Tibial nerve (tissue), 3 donors: ENCODE results near the gene ALOXE3.

Source experiments
- POLR2A ChIP-seq, 2 donors: fragments of 450-650 bp; IDR thresholded peaks; one replicate each; pipeline ENCODE4 v1.6.1; 2017; ENCODE audit warnings: antibody characterized with exemption in 2 of 2, mild to moderate bottlenecking in 2 of 2, moderate library complexity in 2 of 2
- TF ChIP-seq, protein P1 (sequence below), 5 experiments: fragments of 200-600 bp in 3 of 5; fragments of 450-650 bp in 2 of 5; sonication (generic) in 3 of 5; IDR thresholded peaks; one replicate each; pipeline ENCODE4 v1.5.1; 2016 to 2019; ENCODE audit warnings: antibody characterized with exemption in 5 of 5, mild to moderate bottlenecking in 3 of 5, moderate library complexity in 2 of 5

DNA sequence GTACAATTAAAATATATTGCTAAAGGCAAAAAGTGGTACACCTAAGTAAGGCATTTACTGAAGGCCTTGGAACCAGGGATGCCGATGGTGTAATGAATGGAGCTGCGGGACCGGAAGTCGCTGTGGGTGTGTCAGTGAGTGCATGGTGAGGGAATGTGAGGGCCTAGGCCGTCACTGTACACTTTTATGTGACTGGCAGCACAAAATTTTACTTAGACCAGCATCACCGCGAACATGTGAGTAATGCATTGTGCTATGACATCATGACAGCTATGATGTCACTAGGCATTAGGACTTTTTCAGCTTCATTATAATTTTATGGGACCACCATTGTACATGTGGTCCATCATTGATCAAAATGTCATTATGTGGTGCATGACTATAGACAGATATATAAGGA is 64.7 kb downstream of the ALOXE3 start:
- TF ChIP-seq, protein P1, sequence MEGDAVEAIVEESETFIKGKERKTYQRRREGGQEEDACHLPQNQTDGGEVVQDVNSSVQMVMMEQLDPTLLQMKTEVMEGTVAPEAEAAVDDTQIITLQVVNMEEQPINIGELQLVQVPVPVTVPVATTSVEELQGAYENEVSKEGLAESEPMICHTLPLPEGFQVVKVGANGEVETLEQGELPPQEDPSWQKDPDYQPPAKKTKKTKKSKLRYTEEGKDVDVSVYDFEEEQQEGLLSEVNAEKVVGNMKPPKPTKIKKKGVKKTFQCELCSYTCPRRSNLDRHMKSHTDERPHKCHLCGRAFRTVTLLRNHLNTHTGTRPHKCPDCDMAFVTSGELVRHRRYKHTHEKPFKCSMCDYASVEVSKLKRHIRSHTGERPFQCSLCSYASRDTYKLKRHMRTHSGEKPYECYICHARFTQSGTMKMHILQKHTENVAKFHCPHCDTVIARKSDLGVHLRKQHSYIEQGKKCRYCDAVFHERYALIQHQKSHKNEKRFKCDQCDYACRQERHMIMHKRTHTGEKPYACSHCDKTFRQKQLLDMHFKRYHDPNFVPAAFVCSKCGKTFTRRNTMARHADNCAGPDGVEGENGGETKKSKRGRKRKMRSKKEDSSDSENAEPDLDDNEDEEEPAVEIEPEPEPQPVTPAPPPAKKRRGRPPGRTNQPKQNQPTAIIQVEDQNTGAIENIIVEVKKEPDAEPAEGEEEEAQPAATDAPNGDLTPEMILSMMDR (IDR thresholded peaks at IDR 0.05), result no peak
- TF ChIP-seq POLR2A (IDR thresholded peaks at IDR 0.05), result no peak
